Measurements from ENCODE around the gene RAD51B.

The RAD51B gene

GRCh38 chr14:67835596-67835995 lies 16.0 kb downstream of the RAD51B start:
- DNase-seq (ENCODE audit: low read depth): no peak

DNA sequence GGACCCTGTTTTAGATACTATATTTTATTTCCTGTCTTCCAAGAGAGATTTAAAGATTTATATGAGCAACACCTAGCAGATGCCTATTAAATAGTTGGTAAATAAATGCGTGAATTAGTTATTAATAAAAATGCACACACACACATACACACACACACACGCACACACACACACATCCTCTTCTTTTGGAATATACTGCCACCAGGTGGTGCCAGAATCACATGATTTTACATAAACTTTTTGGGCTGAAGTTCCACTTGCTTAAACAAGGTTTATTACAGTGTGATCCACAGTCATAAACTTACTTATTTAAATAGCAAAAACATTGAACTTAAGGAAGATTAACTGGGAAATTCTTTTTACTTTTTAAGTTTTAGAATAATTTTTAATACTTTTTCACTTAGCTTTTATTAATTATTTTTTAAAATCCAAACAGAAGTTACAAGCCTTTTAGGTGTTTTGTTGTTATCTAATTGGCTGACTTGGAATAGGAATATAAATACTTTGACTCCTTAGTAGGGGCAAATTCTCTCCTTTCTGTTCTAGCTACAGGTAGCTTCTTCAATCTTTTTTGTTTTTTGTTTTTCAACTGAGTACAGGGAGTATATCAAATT lies 17.5 kb downstream of the RAD51B start:
- DNase-seq (ENCODE audit: low read depth): no peak

GRCh38 chr14:67846029-67846610 lies 26.5 kb downstream of the RAD51B start:
- no peak for DNase-seq (ENCODE audit: low read depth)

DNA sequence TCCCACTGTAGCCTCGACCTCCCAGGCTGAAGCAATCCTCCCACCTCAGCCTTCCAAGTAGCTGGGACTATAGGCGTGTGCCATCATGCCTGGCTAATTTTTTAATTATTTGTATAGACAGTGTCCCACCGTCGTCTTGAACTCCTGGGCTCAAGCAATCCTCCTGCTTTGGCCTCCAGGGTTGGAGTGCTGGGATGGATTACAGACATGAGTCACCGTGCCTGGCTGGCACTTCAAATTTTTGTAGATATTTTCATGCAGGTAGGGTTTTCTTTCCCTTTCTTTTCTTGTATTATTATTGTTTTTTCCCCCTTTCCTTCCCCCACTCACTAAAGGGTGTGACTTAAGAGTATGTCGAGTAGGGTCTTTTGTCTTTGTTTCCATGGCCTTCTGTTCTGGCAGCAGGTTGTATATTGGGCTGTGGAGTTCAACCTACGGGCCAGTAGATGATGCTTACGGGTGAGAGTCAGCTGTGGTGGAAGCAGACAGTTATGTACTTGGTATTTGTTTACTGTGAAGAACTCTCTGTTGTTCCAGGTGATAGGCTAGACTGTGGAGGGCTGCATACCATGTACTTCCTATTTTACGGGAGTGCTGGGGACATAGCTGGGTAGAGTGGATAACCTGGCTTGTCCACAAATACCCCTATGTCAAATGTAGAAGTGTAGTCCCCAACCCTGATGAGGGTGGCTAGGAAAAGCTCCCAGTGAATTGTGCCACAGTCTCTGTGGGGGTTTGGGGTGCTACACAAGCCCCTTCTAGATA lies 30.7 kb downstream of the RAD51B start:
- DNase-seq (ENCODE audit: low read depth): no peak

GRCh38 chr14:67851785-67852410 lies 32.3 kb downstream of the RAD51B start:
- no peak for DNase-seq (ENCODE audit: low read depth)

- no peak for DNase-seq (ENCODE audit: low read depth)
Measured at GRCh38 chr14:67852926-67853604, 33.5 kb downstream of the RAD51B start.

- no peak for DNase-seq (ENCODE audit: low read depth)
Measured at GRCh38 chr14:67853715-67854114, 34.1 kb downstream of the RAD51B start.

GRCh38 chr14:67856827-67857226 lies 37.2 kb downstream of the RAD51B start:
- peak; percentile 19 for DNase-seq (ENCODE audit: low read depth)

GRCh38 chr14:67857778-67858350 lies 38.3 kb downstream of the RAD51B start:
- no peak for DNase-seq (ENCODE audit: low read depth)

- no peak for DNase-seq (ENCODE audit: low read depth)
Measured at GRCh38 chr14:67859169-67859749, 39.7 kb downstream of the RAD51B start.

DNA sequence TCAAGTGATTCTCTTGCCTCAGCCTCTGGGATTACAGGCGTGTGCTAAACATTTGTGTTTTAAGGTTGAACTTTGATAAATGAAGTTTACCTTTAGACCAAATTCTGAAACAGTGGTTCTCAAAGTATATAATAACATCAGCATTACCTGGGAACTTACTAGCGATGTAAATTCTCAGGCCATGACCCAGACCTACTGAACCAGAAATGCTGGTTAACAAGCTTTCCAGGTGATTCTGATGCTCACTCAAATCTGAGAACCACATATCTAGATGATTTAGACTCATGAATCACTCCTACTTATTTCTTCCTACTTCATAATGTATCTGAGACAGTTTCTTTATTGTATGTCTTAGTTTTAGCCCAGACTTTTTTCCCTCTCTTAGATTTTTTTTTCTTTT lies 43.6 kb downstream of the RAD51B start:
- no peak for DNase-seq (ENCODE audit: low read depth)

DNA sequence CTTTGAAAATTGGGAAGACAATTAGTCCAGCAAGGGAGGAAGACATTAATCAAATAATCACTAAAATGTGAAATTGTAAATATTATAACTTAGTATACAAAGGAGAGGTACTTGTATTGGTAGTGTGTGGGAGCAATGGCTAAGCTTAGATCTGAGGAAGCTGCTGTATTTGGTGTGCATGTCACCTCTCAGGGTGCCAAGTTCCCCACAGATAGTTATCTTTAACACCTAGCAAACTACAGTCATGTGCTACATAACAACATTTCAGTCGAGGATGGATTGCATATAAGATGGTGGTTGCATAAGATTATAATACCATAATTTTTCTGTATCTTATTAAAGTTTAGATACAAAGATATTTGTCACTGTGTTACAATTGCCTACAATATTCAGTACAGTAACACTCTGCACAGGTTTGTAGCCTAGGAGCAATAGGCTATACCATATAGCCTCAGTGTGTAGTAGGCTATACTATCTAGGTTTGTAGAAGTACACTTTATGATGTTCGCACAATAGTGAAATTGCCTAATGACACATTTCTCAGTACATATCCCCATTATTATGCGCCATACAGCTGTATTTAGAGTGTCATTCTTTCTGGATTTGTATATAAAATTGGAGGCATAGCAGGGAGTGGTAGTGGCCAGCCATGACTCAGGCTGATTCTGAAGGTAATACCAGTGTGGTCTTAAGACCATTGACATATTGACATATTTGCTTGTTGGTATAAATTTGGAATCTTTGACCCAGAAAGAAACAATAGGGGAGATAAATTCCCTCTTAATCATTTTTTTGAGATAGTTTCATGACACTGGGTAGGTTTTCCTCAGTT lies 55.8 kb downstream of the RAD51B start:
- no peak for DNase-seq (ENCODE audit: low read depth)

- DNase-seq (ENCODE audit: low read depth): no peak
Measured at GRCh38 chr14:67879026-67879425, 59.4 kb downstream of the RAD51B start.

DNA sequence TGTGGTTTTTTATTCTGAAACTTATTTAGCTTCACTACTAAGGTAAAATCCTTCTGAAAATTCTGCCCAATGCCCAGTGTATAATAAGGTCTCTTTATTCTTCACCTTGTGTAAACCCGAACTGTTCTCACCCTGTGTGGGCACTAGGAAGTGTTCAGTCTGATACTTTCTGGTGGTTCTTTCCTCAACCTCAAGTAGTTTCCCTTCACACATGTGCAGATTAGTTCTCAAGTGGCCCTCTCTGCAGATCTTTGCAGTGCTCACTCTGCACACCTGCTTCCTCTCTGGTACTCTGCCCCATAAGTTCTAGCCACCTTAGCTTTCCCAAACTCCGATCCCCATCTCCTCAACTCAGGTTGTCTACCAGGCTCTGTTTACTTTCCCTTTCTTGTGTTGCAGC lies 61.6 kb downstream of the RAD51B start:
- no peak for DNase-seq (ENCODE audit: low read depth)

GRCh38 chr14:67882986-67883555 lies 63.5 kb downstream of the RAD51B start:
- DNase-seq (ENCODE audit: low read depth): no peak

DNA sequence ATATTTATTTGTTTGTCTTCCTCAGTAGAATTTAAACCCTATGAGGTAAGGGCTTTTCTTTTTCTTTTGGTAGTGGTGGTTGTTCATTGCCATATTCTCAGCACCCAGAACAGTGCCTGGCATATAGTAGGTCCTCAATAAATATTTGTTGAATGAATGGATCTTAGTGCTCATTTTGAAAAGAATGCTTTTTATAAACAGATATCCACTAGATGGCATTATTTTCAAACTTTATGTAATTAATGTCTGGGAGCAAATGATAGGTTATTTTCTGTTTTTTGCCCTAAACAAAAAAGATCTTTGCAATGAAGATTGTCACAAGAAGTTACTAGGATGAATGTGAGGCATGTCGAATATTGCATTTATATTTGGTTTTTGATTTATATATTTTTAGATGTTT lies 64.1 kb downstream of the RAD51B start:
- no peak for DNase-seq (ENCODE audit: low read depth)

DNA sequence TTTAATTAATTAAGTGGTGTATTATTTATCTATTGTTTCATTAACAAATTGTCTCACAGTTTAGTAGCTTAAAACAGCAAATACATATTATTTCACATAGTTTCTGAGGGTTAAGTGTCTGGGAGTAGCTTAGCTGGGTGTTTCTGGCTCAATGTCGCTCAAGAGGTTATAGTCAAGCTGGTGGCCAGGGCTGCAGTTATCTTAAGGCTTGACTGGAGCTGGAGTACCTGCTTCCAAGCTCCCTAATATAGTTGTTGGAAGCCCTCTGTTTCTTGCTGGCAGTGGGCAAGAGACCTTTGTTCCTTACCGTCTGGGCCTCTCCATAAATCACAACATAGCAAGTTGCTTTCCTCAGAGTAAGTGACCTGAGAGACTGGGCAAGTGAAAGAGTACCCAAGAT lies 66.6 kb downstream of the RAD51B start:
- DNase-seq (ENCODE audit: low read depth): no peak

- DNase-seq (ENCODE audit: low read depth): no peak
Measured at GRCh38 chr14:67887478-67887877, 67.9 kb downstream of the RAD51B start.

- DNase-seq (ENCODE audit: low read depth): no peak
Measured at GRCh38 chr14:67889455-67889854, 69.9 kb downstream of the RAD51B start.

GRCh38 chr14:67892466-67893100 lies 73.0 kb downstream of the RAD51B start:
- no peak for DNase-seq (ENCODE audit: low read depth)
